GM18511 (cell line): Measurements from ENCODE around the gene DYNC1I1.

Experiments used
- ATAC-seq: cut with Tn5 transposase; IDR thresholded peaks from one replicate; pipeline ENCODE4 v1.9.1; 2021; ENCODE audit warnings: mild to moderate bottlenecking, moderate library complexity; ENCODE audit not compliant: unreplicated experiment

Gene DYNC1I1

DNA sequence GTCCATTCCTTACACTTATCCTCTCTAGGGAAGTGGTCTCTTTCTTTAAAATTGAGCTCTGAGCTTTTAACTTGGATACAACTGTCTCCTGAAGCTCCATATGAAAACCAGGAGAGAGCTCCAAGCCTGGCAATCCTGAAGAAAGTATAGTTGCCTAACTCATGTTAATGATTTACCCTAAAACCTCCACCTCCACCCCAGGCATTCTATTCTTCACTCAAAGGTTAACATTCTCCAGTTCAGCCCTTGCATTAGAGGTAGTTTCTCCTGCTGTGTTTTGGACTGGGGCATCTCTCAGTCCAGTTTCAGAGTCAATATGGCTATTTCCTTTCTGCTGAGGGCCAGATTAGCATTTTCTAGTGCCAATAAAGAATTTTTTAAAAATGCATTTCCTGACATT lies 354.0 kb downstream of the DYNC1I1 start:
- no peak for ATAC-seq

DNA sequence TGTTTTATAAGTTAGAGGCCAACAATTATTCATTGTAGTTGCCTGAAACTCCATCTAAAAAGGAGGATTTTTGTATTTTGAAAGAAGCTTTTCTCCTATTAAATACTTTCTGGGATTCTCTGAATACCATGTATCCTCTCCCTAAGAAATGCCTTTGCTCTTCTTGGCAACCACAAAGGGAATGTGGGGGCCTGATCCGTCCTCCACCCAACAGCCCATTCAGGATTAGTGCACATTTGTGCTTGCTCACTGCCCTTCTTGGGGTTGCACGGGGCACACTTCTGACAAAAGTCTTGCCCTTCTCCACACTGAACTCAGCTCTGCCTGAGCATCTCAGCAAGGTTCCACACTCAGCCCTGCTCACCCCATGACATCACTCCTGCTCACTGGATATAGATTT lies 355.4 kb downstream of the DYNC1I1 start:
- no peak for ATAC-seq

- ATAC-seq: no peak
Measured at GRCh38 chr7:96131525-96131924, 359.2 kb downstream of the DYNC1I1 start.

GRCh38 chr7:96135241-96135640 lies 362.9 kb downstream of the DYNC1I1 start:
- ATAC-seq: no peak

DNA sequence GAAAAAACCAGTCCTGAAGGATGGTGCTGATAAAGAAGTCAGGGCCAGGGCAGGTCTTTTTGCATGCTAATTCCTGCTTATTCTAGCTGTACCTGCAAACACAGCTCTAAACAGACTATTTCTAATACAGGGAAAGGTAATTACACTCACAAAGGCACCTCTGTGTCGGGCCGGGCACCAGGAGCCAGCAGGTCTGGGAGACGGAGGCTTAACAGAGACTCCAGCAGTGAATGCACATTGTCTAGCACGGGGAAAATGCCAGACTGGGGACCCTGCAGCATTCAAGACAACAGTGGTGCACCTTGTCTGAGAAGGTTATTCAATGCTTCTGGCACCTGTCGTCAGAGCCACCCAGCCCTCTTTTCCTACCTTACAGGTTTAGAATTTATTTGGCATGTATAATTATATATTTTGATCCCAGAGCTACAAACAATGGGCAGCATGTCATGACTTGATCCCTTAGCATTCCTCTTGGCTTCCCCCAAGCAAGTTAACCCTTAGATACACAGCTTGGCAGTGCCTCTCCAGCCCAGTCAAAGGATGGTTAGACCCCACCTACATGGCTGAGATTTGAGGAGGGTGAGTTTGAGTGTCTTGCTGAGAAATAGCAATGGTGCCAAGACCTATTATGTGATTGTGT lies 364.4 kb downstream of the DYNC1I1 start:
- ATAC-seq: no peak

GRCh38 chr7:96143495-96144259 lies 371.3 kb downstream of the DYNC1I1 start:
- ATAC-seq: no peak

DNA sequence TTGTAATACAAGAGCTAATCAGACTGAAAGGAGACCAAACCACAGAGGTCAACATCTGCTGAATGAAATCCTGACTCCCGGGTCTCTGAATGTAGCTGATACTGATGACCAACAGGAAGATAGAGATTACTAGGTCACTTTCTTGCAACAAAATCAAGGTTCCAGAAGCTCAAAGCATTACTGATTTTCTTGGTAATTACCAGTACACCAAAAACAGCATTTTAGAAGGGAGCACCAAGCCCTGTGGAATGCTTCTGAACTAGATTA lies 371.8 kb downstream of the DYNC1I1 start:
- no peak for ATAC-seq
